ENCODE results near the gene EEF1AKMT1.
"Not testable (repeated sequence)": the region's sequence is repeated elsewhere in the genome, so short reads cannot be mapped to it uniquely, and the experiment has no call there.

The EEF1AKMT1 gene

DNA sequence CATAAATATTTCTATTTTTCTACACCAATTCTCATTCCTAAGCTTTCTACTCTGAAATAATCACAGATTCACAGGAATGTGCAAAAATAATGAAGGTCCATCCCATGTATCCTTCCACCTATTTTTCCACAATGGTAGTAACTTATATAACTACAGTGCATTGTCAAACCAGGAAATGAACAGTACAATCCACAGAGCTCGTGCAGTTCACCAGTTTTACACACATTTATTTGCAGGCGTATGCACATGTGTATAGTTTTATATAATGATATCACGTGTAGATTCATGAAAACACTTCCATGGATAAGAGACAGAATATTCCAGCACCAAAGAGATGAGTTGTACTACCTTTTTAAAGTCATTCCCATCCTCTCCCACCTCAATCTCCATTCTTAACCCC is 12.9 kb downstream of the EEF1AKMT1 start:
- TF ChIP-seq, protein P1, sequence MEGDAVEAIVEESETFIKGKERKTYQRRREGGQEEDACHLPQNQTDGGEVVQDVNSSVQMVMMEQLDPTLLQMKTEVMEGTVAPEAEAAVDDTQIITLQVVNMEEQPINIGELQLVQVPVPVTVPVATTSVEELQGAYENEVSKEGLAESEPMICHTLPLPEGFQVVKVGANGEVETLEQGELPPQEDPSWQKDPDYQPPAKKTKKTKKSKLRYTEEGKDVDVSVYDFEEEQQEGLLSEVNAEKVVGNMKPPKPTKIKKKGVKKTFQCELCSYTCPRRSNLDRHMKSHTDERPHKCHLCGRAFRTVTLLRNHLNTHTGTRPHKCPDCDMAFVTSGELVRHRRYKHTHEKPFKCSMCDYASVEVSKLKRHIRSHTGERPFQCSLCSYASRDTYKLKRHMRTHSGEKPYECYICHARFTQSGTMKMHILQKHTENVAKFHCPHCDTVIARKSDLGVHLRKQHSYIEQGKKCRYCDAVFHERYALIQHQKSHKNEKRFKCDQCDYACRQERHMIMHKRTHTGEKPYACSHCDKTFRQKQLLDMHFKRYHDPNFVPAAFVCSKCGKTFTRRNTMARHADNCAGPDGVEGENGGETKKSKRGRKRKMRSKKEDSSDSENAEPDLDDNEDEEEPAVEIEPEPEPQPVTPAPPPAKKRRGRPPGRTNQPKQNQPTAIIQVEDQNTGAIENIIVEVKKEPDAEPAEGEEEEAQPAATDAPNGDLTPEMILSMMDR (IDR thresholded peaks at IDR 0.05; ENCODE audit: extremely low read depth, missing control alignments), result no peak
- no peak for DNase-seq (ENCODE audit: low spot score)

DNA sequence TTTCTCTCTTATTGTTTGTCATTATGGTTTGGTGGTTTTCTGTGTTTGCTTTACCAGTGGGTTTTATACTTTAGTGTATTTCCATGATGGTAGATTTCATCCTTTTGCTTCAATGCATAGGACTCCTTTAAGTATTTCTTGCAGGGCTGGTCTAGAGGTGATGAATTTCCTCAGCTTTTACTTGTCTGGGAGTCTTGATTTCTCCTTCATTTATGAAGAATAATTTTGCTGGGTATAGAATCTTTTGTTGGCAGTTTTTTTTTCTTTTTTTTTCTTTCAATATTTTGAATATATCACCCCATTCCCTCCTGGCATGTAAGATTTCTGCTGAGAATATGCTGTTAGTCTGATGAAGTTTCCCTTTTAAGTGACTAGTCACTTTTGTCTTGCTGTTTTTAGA is 19.8 kb downstream of the EEF1AKMT1 start:
- TF ChIP-seq, protein P1 (IDR thresholded peaks at IDR 0.05; ENCODE audit: extremely low read depth, missing control alignments), result no peak

DNA sequence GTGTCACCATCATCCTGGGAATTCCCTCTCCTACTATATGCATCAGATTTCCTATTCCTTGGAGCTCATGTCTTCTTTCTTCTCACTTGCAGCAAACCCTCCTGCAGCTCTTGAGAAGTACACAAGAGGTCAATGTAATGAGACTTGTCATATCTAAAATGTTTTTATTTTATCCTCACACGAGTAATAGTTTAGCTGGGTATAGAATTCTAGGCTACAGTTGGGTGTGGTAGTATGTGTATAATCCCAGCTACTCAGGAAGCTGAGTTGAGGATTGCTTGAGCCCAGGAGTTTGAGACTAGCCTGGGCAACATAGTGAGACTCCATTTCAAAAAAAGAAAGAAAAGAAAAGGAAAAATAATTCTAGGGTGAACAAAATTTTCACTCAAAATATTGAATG is 24.4 kb downstream of the EEF1AKMT1 start:
- TF ChIP-seq, protein P1 (IDR thresholded peaks at IDR 0.05; ENCODE audit: extremely low read depth, missing control alignments), result no peak
- no peak for DNase-seq (ENCODE audit: low spot score)

More for the DNA sequence above, 19.8 kb downstream of the EEF1AKMT1 start:
- DNase-seq (ENCODE audit: low spot score), result no peak

DNA sequence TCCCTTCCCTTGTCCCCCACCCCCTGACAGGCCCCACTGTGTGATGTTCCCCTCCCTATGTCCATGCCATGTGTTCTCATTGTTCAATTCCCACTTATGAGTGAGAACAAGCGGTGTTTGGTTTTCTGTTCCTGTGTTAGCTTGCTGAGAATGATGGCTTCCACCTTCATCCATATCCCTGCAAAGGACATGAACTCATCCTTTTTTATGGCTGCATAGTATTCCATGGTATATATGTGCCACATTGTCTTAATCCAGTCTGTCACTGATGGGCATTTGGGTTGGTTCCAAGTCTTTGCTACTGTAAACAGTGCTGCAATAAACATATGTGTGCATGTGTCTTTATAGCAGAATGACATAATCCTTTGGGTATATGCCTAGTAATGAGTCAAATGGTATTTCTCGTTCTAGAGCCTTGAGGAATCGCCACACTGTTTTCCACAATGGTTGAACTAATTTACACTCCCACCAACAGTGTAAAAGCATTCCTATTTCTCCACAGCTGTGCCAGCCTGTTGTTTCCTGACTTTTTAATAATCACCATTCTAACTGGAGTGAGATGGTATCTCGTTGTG is 29.8 kb downstream of the EEF1AKMT1 start:
- not testable (repeated sequence) for DNase-seq (ENCODE audit: low spot score)

DNA sequence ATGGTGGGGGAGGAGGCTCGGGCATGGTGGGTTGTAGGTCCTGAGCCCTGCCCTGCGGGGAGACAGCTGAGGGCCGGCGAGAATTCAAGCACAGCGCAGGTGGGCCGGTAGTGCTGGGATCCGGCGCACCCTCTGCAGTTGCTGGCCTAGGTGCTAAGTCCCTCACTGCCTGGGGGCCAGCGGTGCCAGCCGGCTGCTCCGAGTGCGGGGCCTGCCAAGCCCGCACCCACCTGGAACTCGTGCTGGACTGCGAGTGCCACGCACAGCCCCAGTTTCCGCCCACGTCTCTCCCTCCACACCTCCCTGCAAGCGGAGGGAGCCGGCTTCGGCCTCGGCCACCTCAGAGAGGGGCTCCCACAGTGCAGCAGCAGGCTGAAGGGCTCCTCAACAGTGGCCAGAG is 33.7 kb downstream of the EEF1AKMT1 start:
- DNase-seq (ENCODE audit: low spot score), result no peak
- TF ChIP-seq, protein P1 (IDR thresholded peaks at IDR 0.05; ENCODE audit: extremely low read depth, missing control alignments), result no peak

DNA sequence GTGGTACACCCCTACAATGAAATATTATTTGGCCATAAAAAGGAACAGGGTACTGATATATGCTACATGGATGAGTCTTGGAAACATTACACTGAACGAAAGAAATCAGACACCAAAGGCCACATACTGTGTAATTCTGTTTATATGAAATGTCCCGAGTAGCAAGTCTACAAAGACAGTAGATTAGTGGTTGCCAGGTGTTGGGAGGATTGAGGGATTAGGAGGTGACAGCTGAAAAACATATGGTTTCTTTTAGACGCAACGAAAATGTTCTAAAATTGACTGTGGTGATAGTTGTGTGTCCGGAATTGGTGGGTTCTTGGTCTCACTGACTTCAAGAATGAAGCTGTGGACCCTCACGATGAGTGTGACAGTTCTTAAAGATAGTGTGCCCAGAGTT is 35.1 kb downstream of the EEF1AKMT1 start:
- TF ChIP-seq, protein P1 (IDR thresholded peaks at IDR 0.05; ENCODE audit: extremely low read depth, missing control alignments), result no peak
- no peak for DNase-seq (ENCODE audit: low spot score)

DNA sequence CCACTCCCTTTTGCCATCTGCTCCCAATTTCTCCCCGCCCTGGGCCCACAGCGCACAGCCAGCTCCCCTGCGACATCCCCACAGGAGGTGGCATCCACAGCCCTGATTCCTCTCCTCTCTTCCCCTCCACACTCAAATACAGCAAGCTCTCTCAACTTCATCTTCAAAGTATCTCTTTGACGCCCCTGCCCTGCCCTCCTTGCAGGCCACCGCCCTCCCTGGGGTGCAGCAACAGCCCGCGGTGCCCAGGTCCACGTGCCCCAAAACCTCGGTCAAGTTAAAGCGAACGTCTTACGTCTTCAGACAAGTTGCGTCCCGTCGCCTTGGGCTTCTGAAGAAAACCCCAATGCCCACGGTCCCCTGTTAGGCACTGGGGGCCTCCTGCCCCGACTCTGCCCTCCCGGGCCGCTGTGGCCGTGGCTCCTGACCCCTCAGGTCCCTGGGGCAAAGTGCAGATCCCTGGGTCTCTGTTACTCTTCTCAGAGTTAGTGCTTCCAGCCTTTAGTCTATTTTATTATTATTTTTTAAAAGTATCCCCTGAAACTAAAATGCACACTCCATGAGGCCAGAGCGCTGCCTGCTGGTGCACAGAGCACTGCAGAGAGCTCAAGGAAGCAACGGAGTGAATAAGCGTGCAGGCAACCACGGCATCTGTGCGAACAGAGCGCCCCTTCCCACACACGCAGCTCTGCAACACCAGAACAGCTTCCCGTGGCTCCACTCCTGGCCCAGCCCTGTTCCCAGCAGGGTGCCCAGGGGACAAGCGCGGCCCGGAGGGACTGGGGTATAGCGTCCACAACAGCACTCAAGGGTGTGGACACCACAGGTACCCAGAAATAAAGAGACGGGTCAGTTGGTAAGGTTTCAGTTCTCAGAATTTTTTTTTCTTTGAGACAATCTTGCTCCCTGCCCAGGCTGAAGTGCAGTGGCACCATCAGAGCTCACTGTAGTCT is 43.9 kb downstream of the EEF1AKMT1 start:
- TF ChIP-seq, protein P1 (IDR thresholded peaks at IDR 0.05; ENCODE audit: extremely low read depth, missing control alignments), result no peak
- DNase-seq (ENCODE audit: low spot score), result peak; percentile 4
